Measurements from ENCODE around the gene TROAP. TPM values are rescaled to one million over a fixed set of nuclear protein-coding genes. Genes with fewer than 3 reads are reported as not detected.
A peak's percentile ranks its signal among the peaks of the same experiment; 100 is the strongest.

Gene TROAP
- total RNA-seq, 6 experiments from 2014 or later, result 14.1 to 37.4 (median 34.5) TPM

- H3K4me3 Mint-ChIP-seq, result peak overlapping the region; percentile 78
- H3K9me3 Mint-ChIP-seq, result no peaks in the 10 kb centered on the region
- peaks cover 15% of the 10 kb centered on the region; the same call in 1 of the 2 replicates for H3K27me3 Mint-ChIP-seq (ENCODE audit: insufficient read depth)
- DNase-seq, result peak; percentile 46
- H3K4me1 Mint-ChIP-seq (ENCODE audit: low read depth), result peaks cover 34% of the 10 kb centered on the region
- no peaks in the 10 kb centered on the region for H3K36me3 Mint-ChIP-seq (ENCODE audit: low read depth)
- TF ChIP-seq, protein P1, sequence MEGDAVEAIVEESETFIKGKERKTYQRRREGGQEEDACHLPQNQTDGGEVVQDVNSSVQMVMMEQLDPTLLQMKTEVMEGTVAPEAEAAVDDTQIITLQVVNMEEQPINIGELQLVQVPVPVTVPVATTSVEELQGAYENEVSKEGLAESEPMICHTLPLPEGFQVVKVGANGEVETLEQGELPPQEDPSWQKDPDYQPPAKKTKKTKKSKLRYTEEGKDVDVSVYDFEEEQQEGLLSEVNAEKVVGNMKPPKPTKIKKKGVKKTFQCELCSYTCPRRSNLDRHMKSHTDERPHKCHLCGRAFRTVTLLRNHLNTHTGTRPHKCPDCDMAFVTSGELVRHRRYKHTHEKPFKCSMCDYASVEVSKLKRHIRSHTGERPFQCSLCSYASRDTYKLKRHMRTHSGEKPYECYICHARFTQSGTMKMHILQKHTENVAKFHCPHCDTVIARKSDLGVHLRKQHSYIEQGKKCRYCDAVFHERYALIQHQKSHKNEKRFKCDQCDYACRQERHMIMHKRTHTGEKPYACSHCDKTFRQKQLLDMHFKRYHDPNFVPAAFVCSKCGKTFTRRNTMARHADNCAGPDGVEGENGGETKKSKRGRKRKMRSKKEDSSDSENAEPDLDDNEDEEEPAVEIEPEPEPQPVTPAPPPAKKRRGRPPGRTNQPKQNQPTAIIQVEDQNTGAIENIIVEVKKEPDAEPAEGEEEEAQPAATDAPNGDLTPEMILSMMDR (IDR thresholded peaks at IDR 0.05), result peak; percentile 99
- peak overlapping the region; percentile 46; the same call in 1 of the 2 replicates for H3K27ac Mint-ChIP-seq
Observed at GRCh38 chr12:49347311-49348193, 24.5 kb downstream of the TROAP start.

DNA sequence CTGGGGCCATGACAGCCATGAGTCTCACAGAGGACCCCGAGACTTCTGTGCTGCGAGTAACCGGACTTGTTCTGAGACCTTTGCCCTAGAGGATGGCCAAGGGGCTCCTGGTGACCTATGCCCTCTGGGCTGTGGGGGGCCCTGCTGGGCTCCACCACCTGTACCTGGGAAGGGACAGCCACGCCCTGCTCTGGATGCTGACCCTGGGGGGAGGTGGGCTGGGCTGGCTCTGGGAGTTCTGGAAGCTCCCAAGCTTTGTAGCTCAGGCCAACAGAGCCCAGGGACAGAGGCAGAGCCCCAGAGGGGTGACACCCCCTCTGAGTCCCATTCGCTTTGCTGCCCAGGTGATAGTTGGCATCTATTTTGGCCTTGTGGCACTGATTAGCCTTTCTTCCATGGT lies 25.7 kb downstream of the TROAP start:
- peaks cover 25% of the 10 kb centered on the region for H3K4me1 Mint-ChIP-seq (ENCODE audit: low read depth)
- H3K4me3 Mint-ChIP-seq, result no peak overlapping the region
- no peaks in the 10 kb centered on the region for H3K36me3 Mint-ChIP-seq (ENCODE audit: low read depth)
- H3K27ac Mint-ChIP-seq, result no peak overlapping the region
- no peaks in the 10 kb centered on the region for H3K9me3 Mint-ChIP-seq
- TF ChIP-seq, protein P1 (IDR thresholded peaks at IDR 0.05), result no peak
- peaks cover 12% of the 10 kb centered on the region; the same call in 1 of the 2 replicates for H3K27me3 Mint-ChIP-seq (ENCODE audit: insufficient read depth)
- DNase-seq, result no peak

- Mint-ChIP-seq H3K4me1 (ENCODE audit: low read depth) (peaks cover 25% of the 10 kb centered on the region), H3K27me3 (ENCODE audit: insufficient read depth) (peaks cover 8% of the 10 kb centered on the region; the same call in 1 of the 2 replicates), H3K36me3 (ENCODE audit: low read depth) (no peaks in the 10 kb centered on the region), H3K27ac (no peak overlapping the region), H3K9me3 (no peaks in the 10 kb centered on the region), H3K4me3 (no peak overlapping the region)
- TF ChIP-seq, protein P1 (IDR thresholded peaks at IDR 0.05), result no peak
- no peak for DNase-seq
Observed at GRCh38 chr12:49349266-49349665, 26.2 kb downstream of the TROAP start.

- H3K4me1 Mint-ChIP-seq (ENCODE audit: low read depth), result peaks cover 20% of the 10 kb centered on the region
- no peaks in the 10 kb centered on the region for H3K36me3 Mint-ChIP-seq (ENCODE audit: low read depth)
- peaks cover 2% of the 10 kb centered on the region; the same call in 1 of the 2 replicates for H3K27me3 Mint-ChIP-seq (ENCODE audit: insufficient read depth)
- no peaks in the 10 kb centered on the region for H3K9me3 Mint-ChIP-seq
- H3K4me3 Mint-ChIP-seq, result no peak overlapping the region
- TF ChIP-seq, protein P1 (IDR thresholded peaks at IDR 0.05), result no peak
- no peak for DNase-seq
- H3K27ac Mint-ChIP-seq, result no peak overlapping the region
Observed at GRCh38 chr12:49352351-49352750, 29.3 kb downstream of the TROAP start.

DNA sequence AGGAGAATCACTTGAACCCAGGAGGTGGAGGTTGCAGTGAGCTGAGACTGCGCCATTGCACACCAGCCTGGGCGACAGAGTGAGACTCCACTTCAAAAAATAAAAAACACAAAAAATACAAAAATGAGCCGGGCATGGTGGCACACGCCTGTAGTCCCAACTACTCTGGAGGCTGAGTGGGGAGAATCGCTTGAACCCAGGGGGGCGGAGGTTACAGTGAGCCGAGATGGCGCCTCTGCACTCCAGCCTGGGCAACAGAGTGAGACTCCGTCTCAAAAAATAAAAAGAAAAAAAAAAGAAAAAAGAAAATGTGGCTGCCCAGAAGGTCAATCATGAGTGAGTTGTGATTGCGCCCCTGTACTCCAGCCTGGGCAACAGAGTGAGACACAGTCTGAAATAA lies 32.9 kb downstream of the TROAP start:
- Mint-ChIP-seq H3K27ac (no peak overlapping the region), H3K9me3 (no peaks in the 10 kb centered on the region), H3K4me1 (ENCODE audit: low read depth) (peaks cover 35% of the 10 kb centered on the region), H3K27me3 (ENCODE audit: insufficient read depth) (peaks cover 3% of the 10 kb centered on the region; the same call in 1 of the 2 replicates), H3K4me3 (no peak overlapping the region), H3K36me3 (ENCODE audit: low read depth) (no peaks in the 10 kb centered on the region)
- DNase-seq, result no peak
- TF ChIP-seq, protein P1 (IDR thresholded peaks at IDR 0.05), result no peak

All from HFFc6 (cell line).